ENCODE results near the gene C11orf68.
A peak's percentile ranks its signal among the peaks of the same experiment; 100 is the strongest.
"Not testable (repeated sequence)": the region's sequence is repeated elsewhere in the genome, so short reads cannot be mapped to it uniquely, and the experiment has no call there.

C11orf68 gene

GRCh38 chr11:65912845-65913244, 6.0 kb downstream of the C11orf68 start:
- no peak for DNase-seq (ENCODE audit: low read depth)

GRCh38 chr11:65911682-65912568, 6.9 kb downstream of the C11orf68 start:
- DNase-seq (ENCODE audit: low read depth) = no peak

- no peak for DNase-seq (ENCODE audit: low read depth)
Measured at GRCh38 chr11:65907878-65908277, 11.0 kb downstream of the C11orf68 start.

- no peak for DNase-seq (ENCODE audit: low read depth)
Measured at GRCh38 chr11:65906602-65907001, 12.3 kb downstream of the C11orf68 start.

GRCh38 chr11:65903715-65904114, 15.1 kb downstream of the C11orf68 start:
- no peak for DNase-seq (ENCODE audit: low read depth)

- DNase-seq (ENCODE audit: low read depth) = no peak
Measured at GRCh38 chr11:65903068-65903481, 15.8 kb downstream of the C11orf68 start.

- DNase-seq (ENCODE audit: low read depth) = no peak
Measured at GRCh38 chr11:65900899-65901180, 18.0 kb downstream of the C11orf68 start.

GRCh38 chr11:65900125-65900898, 18.6 kb downstream of the C11orf68 start, which contains the start of gene FOSL1:
Gene FOSL1, minus strand, starts transcription at chr11:65900388. Its CDS starts 49 bp downstream, at chr11:65900339.
- DNase-seq (ENCODE audit: low read depth) = peak; percentile 78

- DNase-seq (ENCODE audit: low read depth) = no peak
Measured at GRCh38 chr11:65899356-65900124, 19.3 kb downstream of the C11orf68 start.

- DNase-seq (ENCODE audit: low read depth) = no peak
Measured at GRCh38 chr11:65898656-65899355, 20.1 kb downstream of the C11orf68 start.

GRCh38 chr11:65897020-65897471, 21.8 kb downstream of the C11orf68 start:
- no peak for DNase-seq (ENCODE audit: low read depth)

GRCh38 chr11:65896034-65896999, 22.5 kb downstream of the C11orf68 start:
- no peak for DNase-seq (ENCODE audit: low read depth)

GRCh38 chr11:65895482-65895981, 23.3 kb downstream of the C11orf68 start:
- DNase-seq (ENCODE audit: low read depth) = no peak

- no peak for DNase-seq (ENCODE audit: low read depth)
Measured at GRCh38 chr11:65894034-65894591, 24.7 kb downstream of the C11orf68 start.

- no peak for DNase-seq (ENCODE audit: low read depth)
Measured at GRCh38 chr11:65892661-65893317, 26.1 kb downstream of the C11orf68 start.

- DNase-seq (ENCODE audit: low read depth) = not testable (repeated sequence)
Measured at GRCh38 chr11:65892137-65892540, 26.7 kb downstream of the C11orf68 start.

- no peak for DNase-seq (ENCODE audit: low read depth)
Measured at GRCh38 chr11:65891219-65892136, 27.4 kb downstream of the C11orf68 start.
